ENCODE results near the gene CST3. TPM values are rescaled to one million over a fixed set of nuclear protein-coding genes. Genes with fewer than 3 reads are reported as not detected.
A peak's percentile ranks its signal among the peaks of the same experiment; 100 is the strongest.

The CST3 gene
- total RNA-seq, 2 experiments from 2014 or later: 0.47 to 0.50 TPM

GRCh38 chr20:23614163-23614562, 23.6 kb downstream of the CST3 start:
- POLR2A ChIA-PET: no interaction called here
- Mint-ChIP-seq H3K27me3 (ENCODE audit: low read depth) (peaks cover 22% of the 10 kb centered on the region), H3K9me3 (ENCODE audit: insufficient read depth) (no peaks in the 10 kb centered on the region), H3K4me3 (no peak overlapping the region), H3K36me3 (ENCODE audit: low read depth) (no peaks in the 10 kb centered on the region), H3K27ac (no peak overlapping the region), H3K4me1 (ENCODE audit: low read depth) (no peaks in the 10 kb centered on the region)
- CTCF ChIA-PET: interaction anchor here (1.3 to 2.7 kb wide), 2 partner anchors 11 to 172 kb away, joined by 3 to 8 read pairs; no protein-coding TSS in a partner anchor
- ATAC-seq: no peak
- no peak for DNase-seq

- H3K9me3 Mint-ChIP-seq (ENCODE audit: insufficient read depth): no peaks in the 10 kb centered on the region
- H3K27me3 Mint-ChIP-seq (ENCODE audit: low read depth): peaks cover 20% of the 10 kb centered on the region
- H3K4me1 Mint-ChIP-seq (ENCODE audit: low read depth): no peaks in the 10 kb centered on the region
- H3K27ac Mint-ChIP-seq: no peak overlapping the region
- no peak overlapping the region for H3K4me3 Mint-ChIP-seq
- no peaks in the 10 kb centered on the region for H3K36me3 Mint-ChIP-seq (ENCODE audit: low read depth)
- ChIA-PET POLR2A (no interaction called here), CTCF (interaction anchor here (1.3 to 2.7 kb wide), 2 partner anchors 10 to 172 kb away, joined by 3 to 8 read pairs; no protein-coding TSS in a partner anchor)
- DNase-seq (no peak), ATAC-seq (no peak)
Observed at GRCh38 chr20:23613676-23614075, 24.1 kb downstream of the CST3 start.

GRCh38 chr20:23612396-23612795, 25.4 kb downstream of the CST3 start:
- H3K27ac Mint-ChIP-seq: no peak overlapping the region
- DNase-seq (no peak), ATAC-seq (no peak)
- H3K36me3 Mint-ChIP-seq (ENCODE audit: low read depth): no peaks in the 10 kb centered on the region
- no peaks in the 10 kb centered on the region for H3K9me3 Mint-ChIP-seq (ENCODE audit: insufficient read depth)
- no peak overlapping the region for H3K4me3 Mint-ChIP-seq
- H3K27me3 Mint-ChIP-seq (ENCODE audit: low read depth): peaks cover 13% of the 10 kb centered on the region
- ChIA-PET CTCF (interaction anchor here (2.7 kb wide), 1 partner anchor 171 kb away, joined by 8 read pairs; no protein-coding TSS in a partner anchor), POLR2A (no interaction called here)
- no peaks in the 10 kb centered on the region for H3K4me1 Mint-ChIP-seq (ENCODE audit: low read depth)

GRCh38 chr20:23609486-23610109, 28.2 kb downstream of the CST3 start:
- H3K27ac Mint-ChIP-seq: no peak overlapping the region
- ATAC-seq (no peak), DNase-seq (no peak)
- no peaks in the 10 kb centered on the region for H3K36me3 Mint-ChIP-seq (ENCODE audit: low read depth)
- H3K4me1 Mint-ChIP-seq (ENCODE audit: low read depth): peaks cover 6% of the 10 kb centered on the region
- H3K27me3 Mint-ChIP-seq (ENCODE audit: low read depth): peaks cover 2% of the 10 kb centered on the region
- H3K9me3 Mint-ChIP-seq (ENCODE audit: insufficient read depth): no peaks in the 10 kb centered on the region
- POLR2A ChIA-PET: no interaction called here
- CTCF ChIA-PET: interaction anchor here (6.3 kb wide), 1 partner anchor 168 kb away, joined by 56 read pairs; the partner anchor contains the start of gene CSTL1
- H3K4me3 Mint-ChIP-seq: no peak overlapping the region

- H3K36me3 Mint-ChIP-seq (ENCODE audit: low read depth): no peaks in the 10 kb centered on the region
- H3K9me3 Mint-ChIP-seq (ENCODE audit: insufficient read depth): no peaks in the 10 kb centered on the region
- DNase-seq: no peak
- H3K27me3 Mint-ChIP-seq (ENCODE audit: low read depth): peaks cover 5% of the 10 kb centered on the region
- peaks cover 6% of the 10 kb centered on the region for H3K4me1 Mint-ChIP-seq (ENCODE audit: low read depth)
- H3K27ac Mint-ChIP-seq: no peak overlapping the region
- CTCF ChIA-PET: interaction anchor here (6.3 kb wide), 1 partner anchor 167 kb away, joined by 56 read pairs; the partner anchor contains the start of gene CSTL1
- no peak overlapping the region for H3K4me3 Mint-ChIP-seq
- no peak for ATAC-seq
- POLR2A ChIA-PET: no interaction called here
Observed at GRCh38 chr20:23608251-23608846, 29.4 kb downstream of the CST3 start.

GRCh38 chr20:23607497-23608245, 30.1 kb downstream of the CST3 start:
- DNase-seq: no peak
- ChIA-PET CTCF (interaction anchor here (1.1 to 6.3 kb wide), 7 partner anchors 12 to 257 kb away, joined by 4 to 56 read pairs (median 5); partner anchors contain the start of genes CSTL1 and NXT1), POLR2A (no interaction called here)
- Mint-ChIP-seq H3K4me1 (ENCODE audit: low read depth) (peaks cover 6% of the 10 kb centered on the region), H3K36me3 (ENCODE audit: low read depth) (no peaks in the 10 kb centered on the region), H3K27ac (no peak overlapping the region), H3K27me3 (ENCODE audit: low read depth) (peaks cover 5% of the 10 kb centered on the region), H3K9me3 (ENCODE audit: insufficient read depth) (no peaks in the 10 kb centered on the region), H3K4me3 (no peak overlapping the region)
- ATAC-seq: no peak

GRCh38 chr20:23606652-23607049, 31.1 kb downstream of the CST3 start:
- H3K4me1 Mint-ChIP-seq (ENCODE audit: low read depth): peaks cover 6% of the 10 kb centered on the region
- ChIA-PET CTCF (interaction anchor here (1.0 to 6.3 kb wide), 8 partner anchors 9 to 256 kb away, joined by 3 to 56 read pairs (median 5); partner anchors contain the start of genes CSTL1 and NXT1), POLR2A (no interaction called here)
- no peaks in the 10 kb centered on the region for H3K9me3 Mint-ChIP-seq (ENCODE audit: insufficient read depth)
- H3K36me3 Mint-ChIP-seq (ENCODE audit: low read depth): no peaks in the 10 kb centered on the region
- H3K27ac Mint-ChIP-seq: no peak overlapping the region
- H3K27me3 Mint-ChIP-seq (ENCODE audit: low read depth): peaks cover 5% of the 10 kb centered on the region
- ATAC-seq (peak; percentile 95), DNase-seq (peak; percentile 81)
- no peak overlapping the region for H3K4me3 Mint-ChIP-seq

GRCh38 chr20:23605867-23606651, 31.7 kb downstream of the CST3 start, which contains the start of gene CST9:
Gene CST9 (minus strand): TSS chr20:23605917. CDS start chr20:23605864, 53 bp downstream.
- H3K27ac Mint-ChIP-seq: no peak within 1 kb of the TSS
- H3K27me3 Mint-ChIP-seq (ENCODE audit: low read depth): peaks cover 3% of the 10 kb centered on the region
- no peak within 1 kb of the TSS for H3K4me3 Mint-ChIP-seq
- DNase-seq (no peak), ATAC-seq (no peak)
- no peaks in the 10 kb centered on the region for H3K9me3 Mint-ChIP-seq (ENCODE audit: insufficient read depth)
- ChIA-PET POLR2A (no interaction called here), CTCF (interaction anchor here (1.0 to 6.3 kb wide), 8 partner anchors 9 to 256 kb away, joined by 3 to 56 read pairs (median 5); partner anchors contain the start of genes CSTL1 and NXT1)
- H3K36me3 Mint-ChIP-seq (ENCODE audit: low read depth): no peaks in the 10 kb centered on the region
- H3K4me1 Mint-ChIP-seq (ENCODE audit: low read depth): peaks cover 6% of the 10 kb centered on the region

GRCh38 chr20:23604306-23604705, 33.4 kb downstream of the CST3 start:
- ATAC-seq (no peak), DNase-seq (no peak)
- H3K27me3 Mint-ChIP-seq (ENCODE audit: low read depth): peaks cover 3% of the 10 kb centered on the region
- H3K27ac Mint-ChIP-seq: no peak overlapping the region
- peaks cover 6% of the 10 kb centered on the region for H3K4me1 Mint-ChIP-seq (ENCODE audit: low read depth)
- POLR2A ChIA-PET: no interaction called here
- CTCF ChIA-PET: interaction anchor here (1.4 to 2.7 kb wide), 2 partner anchors 9 to 162 kb away, joined by 3 to 13 read pairs; no protein-coding TSS in a partner anchor
- H3K4me3 Mint-ChIP-seq: no peak overlapping the region
- no peaks in the 10 kb centered on the region for H3K9me3 Mint-ChIP-seq (ENCODE audit: insufficient read depth)
- H3K36me3 Mint-ChIP-seq (ENCODE audit: low read depth): no peaks in the 10 kb centered on the region

GRCh38 chr20:23603321-23603720, 34.4 kb downstream of the CST3 start:
- DNase-seq (no peak), ATAC-seq (no peak)
- ChIA-PET CTCF (interaction anchor here (1.4 to 2.7 kb wide), 2 partner anchors 10 to 161 kb away, joined by 3 to 13 read pairs; no protein-coding TSS in a partner anchor), POLR2A (no interaction called here)
- Mint-ChIP-seq H3K4me1 (ENCODE audit: low read depth) (peaks cover 6% of the 10 kb centered on the region), H3K9me3 (ENCODE audit: insufficient read depth) (no peaks in the 10 kb centered on the region), H3K27me3 (ENCODE audit: low read depth) (peaks cover 3% of the 10 kb centered on the region), H3K27ac (no peak overlapping the region), H3K4me3 (no peak overlapping the region), H3K36me3 (ENCODE audit: low read depth) (no peaks in the 10 kb centered on the region)

GRCh38 chr20:23602699-23603098, 35.1 kb downstream of the CST3 start:
- Mint-ChIP-seq H3K4me3 (no peak overlapping the region), H3K27ac (no peak overlapping the region), H3K36me3 (ENCODE audit: low read depth) (no peaks in the 10 kb centered on the region), H3K9me3 (ENCODE audit: insufficient read depth) (no peaks in the 10 kb centered on the region), H3K27me3 (ENCODE audit: low read depth) (peaks cover 3% of the 10 kb centered on the region), H3K4me1 (ENCODE audit: low read depth) (peaks cover 6% of the 10 kb centered on the region)
- DNase-seq: no peak
- no peak for ATAC-seq
- CTCF ChIA-PET: no interaction called here
- POLR2A ChIA-PET: no interaction called here

Measured in activated CD8-positive, alpha-beta T cell treated with anti-CD3 and anti-CD28 coated beads, Interleukin-2, amount 10 ng/mL, durations not matched to agents 7 days and 5 days (primary cell).